ENCODE data around the gene HS6ST1. TPM values are rescaled to one million over a fixed set of nuclear protein-coding genes. Genes with fewer than 3 reads are reported as not detected.
"Not testable (repeated sequence)": the region's sequence is repeated elsewhere in the genome, so short reads cannot be mapped to it uniquely, and the experiment has no call there.

The HS6ST1 gene
- total and polyA plus RNA-seq, 2 donors (not counting 1 experiment from before 2014, with no cell fraction given): 16.6 to 59.9 TPM

DNA sequence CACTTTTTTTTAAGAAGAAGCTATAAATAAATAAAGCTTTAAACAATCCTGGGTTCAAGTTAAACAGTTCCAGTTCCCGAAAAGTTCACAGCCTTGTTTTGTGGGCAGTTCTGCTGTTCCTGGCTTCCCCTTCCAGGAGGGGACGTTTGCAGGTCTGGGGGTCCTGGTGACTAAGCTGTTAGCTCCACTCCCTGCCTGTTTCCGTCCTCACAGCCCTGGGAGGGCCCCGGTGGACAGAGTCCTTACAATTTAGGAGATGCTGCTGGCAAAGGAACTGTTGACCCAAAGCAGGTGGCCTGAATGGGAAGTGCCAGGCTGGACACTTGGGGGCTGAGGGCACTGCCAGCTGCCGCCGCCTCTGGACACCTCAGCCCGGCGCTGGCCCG lies 53.1 kb downstream of the HS6ST1 start:
- H3K9me3 ChIP-seq (ENCODE audit: control insufficient read depth, insufficient read depth, low read depth, low read length); H3K4me1 ChIP-seq (ENCODE audit: control insufficient read depth, extremely low read depth, insufficient read depth, low read length); H3K9ac ChIP-seq (ENCODE audit: insufficient read depth, low read length); H2AFZ ChIP-seq (ENCODE audit: low read length); H3K4me3 ChIP-seq (replicated peaks in 1 of 4; ENCODE audit: control extremely low read depth in 1 of 4, insufficient read depth in 1 of 4, low read depth in 3 of 4, low read length in 4 of 4); H4K20me1 ChIP-seq (ENCODE audit: control insufficient read depth, extremely low read depth, insufficient read depth, low read length); H3K79me2 ChIP-seq (ENCODE audit: control insufficient read depth, insufficient read depth, low read length); DNase-seq (ENCODE audit: low read depth in 2 of 2); H3K36me3 ChIP-seq (ENCODE audit: control insufficient read depth, insufficient read depth, low read length); H3K4me2 ChIP-seq (ENCODE audit: extremely low read depth, insufficient read depth, low read length); H3K27ac ChIP-seq (ENCODE audit: insufficient read depth, low read length); H3K27me3 ChIP-seq (ENCODE audit: control insufficient read depth, insufficient read depth, low read length): not testable (repeated sequence)

DNA sequence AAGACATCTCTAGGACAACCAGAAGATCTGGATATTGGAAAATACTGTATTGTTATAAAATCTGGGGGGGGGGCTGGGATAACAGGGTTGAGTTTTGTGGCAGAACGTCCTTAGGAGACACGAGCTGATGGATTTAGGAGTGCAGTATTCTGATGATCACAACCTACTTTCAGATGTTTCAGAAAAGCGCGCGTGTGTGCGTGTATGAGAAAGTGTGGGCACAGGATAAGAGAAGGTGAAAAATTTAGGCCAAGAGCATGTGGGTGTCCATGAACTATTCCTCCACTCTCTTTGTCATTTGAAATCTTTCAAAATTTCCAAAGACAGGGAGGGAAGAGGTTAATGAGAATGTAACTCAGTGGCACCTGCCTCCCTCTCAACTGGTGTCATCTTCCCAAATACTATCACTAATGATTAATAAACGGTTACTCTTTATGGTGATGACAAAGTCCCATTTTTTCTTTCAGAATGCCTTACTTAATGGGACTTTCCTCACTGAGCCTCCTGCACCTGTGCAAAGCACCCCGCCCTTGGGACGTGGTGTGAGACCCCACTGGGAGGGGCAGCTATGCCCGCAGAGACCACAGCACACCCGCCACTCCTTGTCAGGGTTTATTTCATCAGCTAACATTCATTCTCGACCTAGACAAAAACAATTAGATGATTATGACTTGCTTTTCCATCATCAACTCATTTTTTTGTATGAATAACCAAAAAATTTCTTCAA lies 53.6 kb downstream of the HS6ST1 start:
- Histone ChIP-seq H3K4me2 (ENCODE audit: extremely low read depth, insufficient read depth, low read length) (no peak overlapping the region), H3K27me3 (ENCODE audit: control insufficient read depth, insufficient read depth, low read length) (no peaks in the 10 kb centered on the region), H3K27ac (ENCODE audit: insufficient read depth, low read length) (no peak overlapping the region), H3K9me3 (ENCODE audit: control insufficient read depth, insufficient read depth, low read depth, low read length) (no peaks in the 10 kb centered on the region), H3K79me2 (ENCODE audit: control insufficient read depth, insufficient read depth, low read length) (no peaks in the 10 kb centered on the region), H2AFZ (ENCODE audit: low read length) (no peak overlapping the region), H3K9ac (ENCODE audit: insufficient read depth, low read length) (no peak overlapping the region), H3K4me1 (ENCODE audit: control insufficient read depth, extremely low read depth, insufficient read depth, low read length) (no peaks in the 10 kb centered on the region), H3K36me3 (ENCODE audit: control insufficient read depth, insufficient read depth, low read length) (no peaks in the 10 kb centered on the region), H4K20me1 (ENCODE audit: control insufficient read depth, extremely low read depth, insufficient read depth, low read length) (no peaks in the 10 kb centered on the region), H3K4me3 (replicated peaks in 1 of 4; ENCODE audit: control extremely low read depth in 1 of 4, insufficient read depth in 1 of 4, low read depth in 3 of 4, low read length in 4 of 4) (no peak overlapping the region)
- no peak for DNase-seq (ENCODE audit: low read depth in 2 of 2)
- TF ChIP-seq EZH2 (IDR thresholded peaks at IDR 0.05; ENCODE audit: low read length, missing control alignments): no peak
- TF ChIP-seq, protein P1, sequence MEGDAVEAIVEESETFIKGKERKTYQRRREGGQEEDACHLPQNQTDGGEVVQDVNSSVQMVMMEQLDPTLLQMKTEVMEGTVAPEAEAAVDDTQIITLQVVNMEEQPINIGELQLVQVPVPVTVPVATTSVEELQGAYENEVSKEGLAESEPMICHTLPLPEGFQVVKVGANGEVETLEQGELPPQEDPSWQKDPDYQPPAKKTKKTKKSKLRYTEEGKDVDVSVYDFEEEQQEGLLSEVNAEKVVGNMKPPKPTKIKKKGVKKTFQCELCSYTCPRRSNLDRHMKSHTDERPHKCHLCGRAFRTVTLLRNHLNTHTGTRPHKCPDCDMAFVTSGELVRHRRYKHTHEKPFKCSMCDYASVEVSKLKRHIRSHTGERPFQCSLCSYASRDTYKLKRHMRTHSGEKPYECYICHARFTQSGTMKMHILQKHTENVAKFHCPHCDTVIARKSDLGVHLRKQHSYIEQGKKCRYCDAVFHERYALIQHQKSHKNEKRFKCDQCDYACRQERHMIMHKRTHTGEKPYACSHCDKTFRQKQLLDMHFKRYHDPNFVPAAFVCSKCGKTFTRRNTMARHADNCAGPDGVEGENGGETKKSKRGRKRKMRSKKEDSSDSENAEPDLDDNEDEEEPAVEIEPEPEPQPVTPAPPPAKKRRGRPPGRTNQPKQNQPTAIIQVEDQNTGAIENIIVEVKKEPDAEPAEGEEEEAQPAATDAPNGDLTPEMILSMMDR (conservative IDR thresholded peaks at IDR 0.05 in 1 of 2, IDR thresholded peaks at IDR 0.05 in 1 of 2; ENCODE audit: low read depth in 1 of 2, low read length in 2 of 2): no peak

DNA sequence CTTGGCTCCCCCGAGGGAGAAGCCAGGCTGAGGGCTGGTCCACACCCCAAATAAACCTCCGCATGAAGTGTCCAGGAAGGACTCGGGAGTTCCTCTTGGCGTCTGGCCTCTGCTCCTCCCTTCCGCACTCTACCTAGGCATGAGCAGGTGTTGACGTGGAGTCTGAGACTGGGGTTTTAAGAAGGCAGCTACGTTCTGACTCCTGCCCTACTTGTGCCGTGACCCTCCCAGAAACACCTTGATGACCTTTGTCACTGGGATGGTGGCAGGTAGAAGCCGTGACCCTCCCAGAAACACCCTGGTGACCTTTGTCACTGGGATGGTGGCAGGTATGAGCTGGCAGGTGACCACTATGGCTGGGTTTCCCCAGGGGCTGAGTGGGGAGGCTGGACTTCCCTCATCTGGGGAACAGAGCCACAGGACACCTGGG lies 54.8 kb downstream of the HS6ST1 start:
- Histone ChIP-seq H4K20me1 (ENCODE audit: control insufficient read depth, extremely low read depth, insufficient read depth, low read length) (no peaks in the 10 kb centered on the region), H3K4me1 (ENCODE audit: control insufficient read depth, extremely low read depth, insufficient read depth, low read length) (no peaks in the 10 kb centered on the region), H3K4me2 (ENCODE audit: extremely low read depth, insufficient read depth, low read length) (no peak overlapping the region), H3K36me3 (ENCODE audit: control insufficient read depth, insufficient read depth, low read length) (no peaks in the 10 kb centered on the region), H3K27me3 (ENCODE audit: control insufficient read depth, insufficient read depth, low read length) (no peaks in the 10 kb centered on the region), H3K27ac (ENCODE audit: insufficient read depth, low read length) (no peak overlapping the region), H3K4me3 (replicated peaks in 1 of 4; ENCODE audit: control extremely low read depth in 1 of 4, insufficient read depth in 1 of 4, low read depth in 3 of 4, low read length in 4 of 4) (no peak overlapping the region), H2AFZ (ENCODE audit: low read length) (no peak overlapping the region), H3K9me3 (ENCODE audit: control insufficient read depth, insufficient read depth, low read depth, low read length) (no peaks in the 10 kb centered on the region), H3K9ac (ENCODE audit: insufficient read depth, low read length) (no peak overlapping the region), H3K79me2 (ENCODE audit: control insufficient read depth, insufficient read depth, low read length) (no peaks in the 10 kb centered on the region)
- no peak for TF ChIP-seq EZH2 (IDR thresholded peaks at IDR 0.05; ENCODE audit: low read length, missing control alignments)
- TF ChIP-seq, protein P1 (conservative IDR thresholded peaks at IDR 0.05 in 1 of 2, IDR thresholded peaks at IDR 0.05 in 1 of 2; ENCODE audit: low read depth in 1 of 2, low read length in 2 of 2): no peak
- no peak for DNase-seq (ENCODE audit: low read depth in 2 of 2)
